Measurements from ENCODE around the gene VPS18.

GRCh38 chr15:40932649-40933516 lies 38.6 kb downstream of the VPS18 start:
- TF ChIP-seq EZH2 (IDR thresholded peaks at IDR 0.05; ENCODE audit: insufficient read depth, poor library complexity, severe bottlenecking) (no peak), EZH2phosphoT487 (IDR thresholded peaks at IDR 0.05; ENCODE audit: insufficient read depth, low read depth) (no peak)

Data from GM23248 (cell line).